ENCODE data around the gene TERT. TPM values are rescaled to one million over a fixed set of nuclear protein-coding genes. Genes with fewer than 3 reads are reported as not detected.
"Not testable (repeated sequence)": the region's sequence is repeated elsewhere in the genome, so short reads cannot be mapped to it uniquely, and the experiment has no call there.

The TERT gene
- 2.9 TPM for total RNA-seq (ENCODE audit: unreplicated experiment)
- long read RNA-seq, partial matches to known transcripts: 0 of 1 reads
- long read RNA-seq, other reads (novel, unspliced or antisense): 1 of 1 reads

DNA sequence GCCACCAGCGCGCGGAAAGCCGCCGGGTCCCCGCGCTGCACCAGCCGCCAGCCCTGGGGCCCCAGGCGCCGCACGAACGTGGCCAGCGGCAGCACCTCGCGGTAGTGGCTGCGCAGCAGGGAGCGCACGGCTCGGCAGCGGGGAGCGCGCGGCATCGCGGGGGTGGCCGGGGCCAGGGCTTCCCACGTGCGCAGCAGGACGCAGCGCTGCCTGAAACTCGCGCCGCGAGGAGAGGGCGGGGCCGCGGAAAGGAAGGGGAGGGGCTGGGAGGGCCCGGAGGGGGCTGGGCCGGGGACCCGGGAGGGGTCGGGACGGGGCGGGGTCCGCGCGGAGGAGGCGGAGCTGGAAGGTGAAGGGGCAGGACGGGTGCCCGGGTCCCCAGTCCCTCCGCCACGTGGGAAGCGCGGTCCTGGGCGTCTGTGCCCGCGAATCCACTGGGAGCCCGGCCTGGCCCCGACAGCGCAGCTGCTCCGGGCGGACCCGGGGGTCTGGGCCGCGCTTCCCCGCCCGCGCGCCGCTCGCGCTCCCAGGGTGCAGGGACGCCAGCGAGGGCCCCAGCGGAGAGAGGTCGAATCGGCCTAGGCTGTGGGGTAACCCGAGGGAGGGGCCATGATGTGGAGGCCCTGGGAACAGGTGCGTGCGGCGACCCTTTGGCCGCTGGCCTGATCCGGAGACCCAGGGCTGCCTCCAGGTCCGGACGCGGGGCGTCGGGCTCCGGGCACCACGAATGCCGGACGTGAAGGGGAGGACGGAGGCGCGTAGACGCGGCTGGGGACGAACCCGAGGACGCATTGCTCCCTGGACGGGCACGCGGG lies at the start of gene TERT:
TERT (minus strand) TSS at position 234 of the 815 bp plus-strand sequence; CDS start at position 155, 79 bp downstream.
- Mint-ChIP-seq H3K4me3 (ENCODE audit: unreplicated experiment) (peak within 1 kb of the TSS; percentile 69), H3K4me1 (ENCODE audit: low read depth, unreplicated experiment) (peaks cover 22% of the 10 kb centered on the region), H3K27ac (ENCODE audit: unreplicated experiment) (peak within 1 kb of the TSS; percentile 33), H3K27me3 (ENCODE audit: unreplicated experiment) (peaks cover 16% of the 10 kb centered on the region), H3K9me3 (ENCODE audit: unreplicated experiment) (peaks cover 18% of the 10 kb centered on the region), H3K36me3 (ENCODE audit: unreplicated experiment) (no peaks in the 10 kb centered on the region)
- no peak for TF ChIP-seq CTCF (IDR thresholded peaks at IDR 0.05; ENCODE audit: partially characterized antibody, unreplicated experiment)
- DNase-seq: peak; percentile 84

GRCh38 chr5:1343931-1344901 lies 49.3 kb upstream of the TERT start:
- peaks cover 9% of the 10 kb centered on the region for H3K27me3 Mint-ChIP-seq (ENCODE audit: unreplicated experiment)
- peaks cover 7% of the 10 kb centered on the region for H3K9me3 Mint-ChIP-seq (ENCODE audit: unreplicated experiment)
- peaks cover 10% of the 10 kb centered on the region for H3K36me3 Mint-ChIP-seq (ENCODE audit: unreplicated experiment)
- peak overlapping the region; percentile 48 for H3K27ac Mint-ChIP-seq (ENCODE audit: unreplicated experiment)
- no peak for TF ChIP-seq CTCF (IDR thresholded peaks at IDR 0.05; ENCODE audit: partially characterized antibody, unreplicated experiment)
- H3K4me3 Mint-ChIP-seq (ENCODE audit: unreplicated experiment): peak overlapping the region; percentile 95
- peak; percentile 35 for DNase-seq
- peaks cover 6% of the 10 kb centered on the region for H3K4me1 Mint-ChIP-seq (ENCODE audit: low read depth, unreplicated experiment)

- Mint-ChIP-seq H3K27ac (ENCODE audit: unreplicated experiment) (no peak overlapping the region), H3K36me3 (ENCODE audit: unreplicated experiment) (peaks cover 10% of the 10 kb centered on the region), H3K4me1 (ENCODE audit: low read depth, unreplicated experiment) (peaks cover 6% of the 10 kb centered on the region), H3K4me3 (ENCODE audit: unreplicated experiment) (peak overlapping the region; percentile 75), H3K9me3 (ENCODE audit: unreplicated experiment) (peaks cover 6% of the 10 kb centered on the region), H3K27me3 (ENCODE audit: unreplicated experiment) (peaks cover 9% of the 10 kb centered on the region)
- TF ChIP-seq CTCF (IDR thresholded peaks at IDR 0.05; ENCODE audit: partially characterized antibody, unreplicated experiment): no peak
- no peak for DNase-seq
These were observed 48.5 kb upstream of the TERT start for GRCh38 chr5:1343315-1343751.

GRCh38 chr5:1342711-1343110 lies 47.8 kb upstream of the TERT start:
- not testable (repeated sequence) for H3K27me3 Mint-ChIP-seq (ENCODE audit: unreplicated experiment); H3K9me3 Mint-ChIP-seq (ENCODE audit: unreplicated experiment); H3K4me1 Mint-ChIP-seq (ENCODE audit: low read depth, unreplicated experiment); H3K27ac Mint-ChIP-seq (ENCODE audit: unreplicated experiment); H3K4me3 Mint-ChIP-seq (ENCODE audit: unreplicated experiment); H3K36me3 Mint-ChIP-seq (ENCODE audit: unreplicated experiment); DNase-seq

GRCh38 chr5:1342268-1342667 lies 47.4 kb upstream of the TERT start:
- Mint-ChIP-seq H3K9me3 (ENCODE audit: unreplicated experiment) (peaks cover 6% of the 10 kb centered on the region), H3K27ac (ENCODE audit: unreplicated experiment) (no peak overlapping the region), H3K27me3 (ENCODE audit: unreplicated experiment) (peaks cover 9% of the 10 kb centered on the region), H3K36me3 (ENCODE audit: unreplicated experiment) (peaks cover 10% of the 10 kb centered on the region), H3K4me1 (ENCODE audit: low read depth, unreplicated experiment) (peaks cover 6% of the 10 kb centered on the region), H3K4me3 (ENCODE audit: unreplicated experiment) (no peak overlapping the region)
- DNase-seq: no peak
- TF ChIP-seq CTCF (IDR thresholded peaks at IDR 0.05; ENCODE audit: partially characterized antibody, unreplicated experiment): no peak

Measured in glutamatergic neuron (in vitro differentiated cells).